HEK293T (cell line): Measurements from ENCODE around the gene LRP8.

ENCODE experiments used
- CTCF ChIA-PET: fragments of 350-600 bp; formaldehyde crosslinking; extraction: SDS; loops from one replicate; lab custom pipeline; 2021; ENCODE audit warnings: antibody characterized with exemption, inconsistent platforms; lab: Yijun Ruan, JAX
- POLR2A ChIA-PET: fragments of 350-600 bp; formaldehyde crosslinking; extraction: SDS; loops from one replicate; lab custom pipeline; 2020; ENCODE audit warnings: antibody characterized with exemption, inconsistent platforms; lab: Yijun Ruan, JAX
- DNase-seq: peaks from one replicate; pipeline ENCODE4 v3.0.0; 2012; ENCODE audit warnings: mixed read lengths; ENCODE audit errors: extremely low spot score
- ARNT ChIP-seq: fragments of 450-650 bp; IDR thresholded peaks from 2 replicates; pipeline ENCODE4 v1.6.1; 2017; ENCODE audit warnings: mild to moderate bottlenecking
- BHLHE40 ChIP-seq: fragments of 450-650 bp; IDR thresholded peaks from 2 replicates; pipeline ENCODE4 v1.6.1; 2016; ENCODE audit warnings: mild to moderate bottlenecking, moderate library complexity, borderline replicate concordance
- CTBP1 ChIP-seq: fragments of 450-650 bp; IDR thresholded peaks from 2 replicates; pipeline ENCODE4 v1.6.1; 2016; ENCODE audit warnings: borderline replicate concordance
- ELF4 ChIP-seq: fragments of 450-650 bp; IDR thresholded peaks from 2 replicates; pipeline ENCODE4 v1.6.1; 2017; ENCODE audit warnings: antibody characterized with exemption
- FOXA1 ChIP-seq: fragments of 450-650 bp; IDR thresholded peaks from 2 replicates; pipeline ENCODE4 v1.6.1; 2016; ENCODE audit warnings: mild to moderate bottlenecking
- FOXK2 ChIP-seq: fragments of 450-650 bp; IDR thresholded peaks from 2 replicates; pipeline ENCODE4 v1.6.1; 2016; ENCODE audit warnings: mild to moderate bottlenecking
- FOXM1 ChIP-seq: fragments of 450-650 bp; IDR thresholded peaks from 2 replicates; pipeline ENCODE4 v1.6.1; 2017; ENCODE audit warnings: mild to moderate bottlenecking, borderline replicate concordance
- HDGF ChIP-seq: fragments of 450-650 bp; IDR thresholded peaks from 2 replicates; pipeline ENCODE4 v1.6.1; 2017; ENCODE audit warnings: antibody characterized with exemption, borderline replicate concordance
- L3MBTL2 ChIP-seq: fragments of 450-650 bp; conservative IDR thresholded peaks from 2 replicates; pipeline ENCODE4 v1.6.1; 2016; ENCODE audit warnings: mild to moderate bottlenecking
- LEF1 ChIP-seq: fragments of 450-650 bp; IDR thresholded peaks from 2 replicates; pipeline ENCODE4 v1.6.1; 2017; ENCODE audit warnings: mild to moderate bottlenecking, borderline replicate concordance
- NFRKB ChIP-seq: fragments of 450-650 bp; IDR thresholded peaks from 2 replicates; pipeline ENCODE4 v1.6.1; 2016; ENCODE audit warnings: mild to moderate bottlenecking, moderate library complexity
- PKNOX1 ChIP-seq: fragments of 450-650 bp; IDR thresholded peaks from 2 replicates; pipeline ENCODE4 v1.6.1; 2016
- SP1 ChIP-seq: fragments of 450-650 bp; IDR thresholded peaks from 2 replicates; pipeline ENCODE4 v1.6.1; 2017
- SUZ12 ChIP-seq: fragments of 450-650 bp; IDR thresholded peaks from 2 replicates; pipeline ENCODE4 v1.6.1; 2016; ENCODE audit warnings: mild to moderate bottlenecking
- TARDBP ChIP-seq: fragments of 450-650 bp; IDR thresholded peaks from 2 replicates; pipeline ENCODE4 v1.6.1; 2016
- ZNF384 ChIP-seq: fragments of 450-650 bp; IDR thresholded peaks from 2 replicates; pipeline ENCODE4 v1.6.1; 2016

Gene LRP8

DNA sequence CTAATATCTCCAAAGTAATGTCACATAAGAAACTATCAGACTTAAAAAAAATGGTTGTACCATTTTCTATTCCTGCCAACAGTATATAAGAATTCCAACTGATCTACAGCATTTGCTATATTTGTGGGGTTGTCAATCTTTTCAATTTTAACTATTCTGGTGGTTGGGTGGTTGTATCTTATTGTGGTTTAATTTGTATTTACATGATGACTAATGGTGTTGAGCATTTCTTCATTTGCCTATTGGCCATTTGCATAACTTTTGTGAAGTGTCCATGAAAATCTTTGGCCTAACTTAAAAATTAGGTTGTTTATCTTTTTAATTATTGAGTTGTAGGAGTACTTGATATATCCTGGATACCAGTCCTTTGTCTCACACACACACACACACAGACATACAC, 26.2 kb upstream of the LRP8 start:
- no peak for TF ChIP-seq SP1
- POLR2A ChIA-PET = no interaction called here

GRCh38 chr1:53352561-53352960, 24.7 kb upstream of the LRP8 start:
- DNase-seq = no peak
- POLR2A ChIA-PET = no interaction called here
- CTCF ChIA-PET = no interaction called here

More for the DNA sequence above, 26.2 kb upstream of the LRP8 start:
- CTCF ChIA-PET = no interaction called here
- no peak for DNase-seq

GRCh38 chr1:53350853-53351767, 23.2 kb upstream of the LRP8 start:
- POLR2A ChIA-PET = no interaction called here
- CTCF ChIA-PET = no interaction called here
- no peak for DNase-seq
- TF ChIP-seq NFRKB = no peak
- TF ChIP-seq FOXM1 = no peak
- no peak for TF ChIP-seq SUZ12
- no peak for TF ChIP-seq TARDBP
- no peak for TF ChIP-seq FOXK2
- no peak for TF ChIP-seq LEF1
- no peak for TF ChIP-seq CTBP1
- no peak for TF ChIP-seq BHLHE40
- TF ChIP-seq ELF4 = no peak
- no peak for TF ChIP-seq ARNT
- no peak for TF ChIP-seq FOXA1
- no peak for TF ChIP-seq ZNF384
- no peak for TF ChIP-seq PKNOX1
- no peak for TF ChIP-seq L3MBTL2
- TF ChIP-seq HDGF = no peak
- no peak for TF ChIP-seq SP1

More at GRCh38 chr1:53352561-53352960, 24.7 kb upstream of the LRP8 start:
- no peak for TF ChIP-seq FOXK2
- no peak for TF ChIP-seq SP1
- TF ChIP-seq LEF1 = no peak
- no peak for TF ChIP-seq ELF4
- no peak for TF ChIP-seq TARDBP
- TF ChIP-seq CTBP1 = no peak
- TF ChIP-seq HDGF = no peak

GRCh38 chr1:53349968-53350852, 22.3 kb upstream of the LRP8 start:
- ChIA-PET POLR2A (no interaction called here), CTCF (no interaction called here)
- TF ChIP-seq SUZ12 = no peak
- no peak for DNase-seq

- ChIA-PET CTCF (no interaction called here), POLR2A (no interaction called here)
- DNase-seq = no peak
- TF ChIP-seq PKNOX1 (no peak), SUZ12 (no peak), ARNT (no peak), NFRKB (no peak)
These were observed 21.5 kb upstream of the LRP8 start for GRCh38 chr1:53349369-53349835.

DNA sequence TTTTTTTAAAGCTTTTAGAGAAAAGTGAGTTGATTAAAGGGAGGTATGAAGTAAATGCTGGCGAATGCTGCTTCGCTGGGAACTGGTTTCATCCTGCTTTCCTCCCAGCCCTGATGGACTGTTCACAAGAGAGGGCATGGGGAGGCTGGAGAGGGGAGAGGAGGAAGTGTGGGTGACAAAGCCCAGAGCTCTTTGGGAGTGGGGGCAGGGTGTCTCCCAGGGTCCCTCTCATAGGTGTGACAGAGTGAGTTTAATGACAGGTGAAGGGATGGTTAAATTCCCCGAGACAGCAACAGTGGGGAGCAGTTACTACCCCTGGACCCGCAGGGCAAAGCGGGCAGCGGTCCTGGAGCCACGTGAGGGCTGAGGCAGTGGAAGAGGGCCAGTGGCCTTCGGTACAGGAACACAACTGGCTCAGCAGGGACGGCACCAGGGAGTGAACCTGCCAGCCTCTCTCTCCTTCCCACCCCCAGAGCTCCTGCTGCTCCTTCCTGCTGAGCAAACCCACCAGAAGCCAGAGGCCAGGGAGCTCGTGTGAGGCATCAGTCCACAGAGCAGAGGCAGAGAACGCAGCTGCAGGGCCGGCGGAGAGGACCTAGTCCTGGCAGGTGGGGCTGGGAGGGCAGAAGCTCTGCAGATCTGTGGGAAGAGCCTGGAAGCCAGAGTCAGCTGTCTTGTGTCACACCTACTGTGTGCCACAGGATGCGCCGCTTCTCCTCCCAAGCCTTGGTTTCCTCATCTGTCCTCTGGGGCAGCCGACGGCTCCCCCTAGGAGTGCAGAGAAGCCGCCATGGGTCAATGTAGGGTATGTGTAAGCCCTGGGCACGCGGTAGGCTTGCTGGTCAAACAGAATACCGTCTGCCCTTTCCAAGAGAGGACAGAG, 20.9 kb upstream of the LRP8 start:
- CTCF ChIA-PET = no interaction called here
- DNase-seq = no peak
- POLR2A ChIA-PET = no interaction called here
- no peak for TF ChIP-seq L3MBTL2
- TF ChIP-seq FOXK2 = no peak
- TF ChIP-seq SUZ12 = no peak
- no peak for TF ChIP-seq NFRKB
- TF ChIP-seq CTBP1 = no peak
- TF ChIP-seq TARDBP = no peak

- POLR2A ChIA-PET = no interaction called here
- CTCF ChIA-PET = no interaction called here
- no peak for DNase-seq
- no peak for TF ChIP-seq LEF1
- TF ChIP-seq ARNT = no peak
- no peak for TF ChIP-seq L3MBTL2
- TF ChIP-seq NFRKB = no peak
- no peak for TF ChIP-seq CTBP1
- TF ChIP-seq TARDBP = no peak
- no peak for TF ChIP-seq BHLHE40
- TF ChIP-seq PKNOX1 = no peak
- TF ChIP-seq ZNF384 = no peak
- TF ChIP-seq SP1 = no peak
These were observed 18.9 kb upstream of the LRP8 start for GRCh38 chr1:53346814-53347176.
